ENCODE measurements around the gene CDC25B. TPM values are rescaled to one million over a fixed set of nuclear protein-coding genes. Genes with fewer than 3 reads are reported as not detected.

Gene CDC25B
- total RNA-seq, 1 donor: 23.5 TPM

- Histone ChIP-seq H3K4me3 (ENCODE audit: insufficient read depth, low read length) (peak overlapping the region; percentile 90), H3K4me1 (ENCODE audit: insufficient read depth, low read length) (peaks cover 27% of the 10 kb centered on the region), H3K9me3 (ENCODE audit: low read depth, low read length) (no peaks in the 10 kb centered on the region), H2AFZ (ENCODE audit: low read length) (peak overlapping the region; percentile 98), H3K27me3 (ENCODE audit: insufficient read depth, low read length) (no peaks in the 10 kb centered on the region), H3K36me3 (ENCODE audit: insufficient read depth, low read length) (peaks cover 19% of the 10 kb centered on the region), H3K4me2 (ENCODE audit: insufficient read depth, low read length) (peak overlapping the region; percentile 89), H4K20me1 (ENCODE audit: insufficient read depth, low read length) (peaks cover 10% of the 10 kb centered on the region), H3K79me2 (ENCODE audit: insufficient read depth, low read length) (peaks cover 38% of the 10 kb centered on the region), H3K27ac (ENCODE audit: low read depth, low read length) (peak overlapping the region; percentile 96)
- DNase-seq (ENCODE audit: insufficient read length, low spot score, missing footprints): no peak
- TF ChIP-seq CTCF (IDR thresholded peaks at IDR 0.05; ENCODE audit: extremely low read depth, low read depth, low read length): no peak
Measured at GRCh38 chr20:3794701-3795420, 1.2 kb upstream of the CDC25B start.

- TF ChIP-seq CTCF (IDR thresholded peaks at IDR 0.05; ENCODE audit: extremely low read depth, low read depth, low read length): no peak
Measured at GRCh38 chr20:3796477-3797225, 541 bp downstream of the CDC25B start.

GRCh38 chr20:3797226-3797545 is 1.1 kb downstream of the CDC25B start:
- peak overlapping the region; percentile 89 for H3K4me2 ChIP-seq (ENCODE audit: insufficient read depth, low read length)
- peak overlapping the region; percentile 90 for H3K4me3 ChIP-seq (ENCODE audit: insufficient read depth, low read length)
- no peak for DNase-seq (ENCODE audit: insufficient read length, low spot score, missing footprints)
- H3K79me2 ChIP-seq (ENCODE audit: insufficient read depth, low read length): peaks cover 53% of the 10 kb centered on the region
- H2AFZ ChIP-seq (ENCODE audit: low read length): no peak overlapping the region
- peaks cover 27% of the 10 kb centered on the region for H3K4me1 ChIP-seq (ENCODE audit: insufficient read depth, low read length)
- no peak for TF ChIP-seq CTCF (IDR thresholded peaks at IDR 0.05; ENCODE audit: extremely low read depth, low read depth, low read length)
- peaks cover 41% of the 10 kb centered on the region for H3K36me3 ChIP-seq (ENCODE audit: insufficient read depth, low read length)
- no peaks in the 10 kb centered on the region for H3K9me3 ChIP-seq (ENCODE audit: low read depth, low read length)
- H4K20me1 ChIP-seq (ENCODE audit: insufficient read depth, low read length): peaks cover 10% of the 10 kb centered on the region
- peak overlapping the region; percentile 63 for H3K27ac ChIP-seq (ENCODE audit: low read depth, low read length)
- no peaks in the 10 kb centered on the region for H3K27me3 ChIP-seq (ENCODE audit: insufficient read depth, low read length)

More at GRCh38 chr20:3796477-3797225, 541 bp downstream of the CDC25B start:
- peaks cover 10% of the 10 kb centered on the region for H4K20me1 ChIP-seq (ENCODE audit: insufficient read depth, low read length)
- H3K4me2 ChIP-seq (ENCODE audit: insufficient read depth, low read length): peak overlapping the region; percentile 89
- no peak for DNase-seq (ENCODE audit: insufficient read length, low spot score, missing footprints)
- peaks cover 36% of the 10 kb centered on the region for H3K36me3 ChIP-seq (ENCODE audit: insufficient read depth, low read length)
- H3K27ac ChIP-seq (ENCODE audit: low read depth, low read length): peak overlapping the region; percentile 63
- H3K4me3 ChIP-seq (ENCODE audit: insufficient read depth, low read length): peak overlapping the region; percentile 90
- H3K27me3 ChIP-seq (ENCODE audit: insufficient read depth, low read length): no peaks in the 10 kb centered on the region
- H3K79me2 ChIP-seq (ENCODE audit: insufficient read depth, low read length): peaks cover 51% of the 10 kb centered on the region
- H2AFZ ChIP-seq (ENCODE audit: low read length): no peak overlapping the region
- H3K4me1 ChIP-seq (ENCODE audit: insufficient read depth, low read length): peaks cover 27% of the 10 kb centered on the region
- no peaks in the 10 kb centered on the region for H3K9me3 ChIP-seq (ENCODE audit: low read depth, low read length)

Data from osteoblast (primary cell).